K562 (cell line): ENCODE measurements around the gene TSPAN12. TPM values are rescaled to one million over a fixed set of nuclear protein-coding genes. Genes with fewer than 3 reads are reported as not detected.

Source experiments
- CBX8 ChIP-seq: fragments of 200-600 bp; sonication (generic); IDR thresholded peaks from 2 replicates; pipeline ENCODE4 v1.6.1; 2012; ENCODE audit warnings: borderline replicate concordance, mixed run types, low read depth, mild to moderate bottlenecking, moderate library complexity, mixed read lengths, low read length, control low read depth, inconsistent platforms; ENCODE audit not compliant: poor library complexity, severe bottlenecking; ENCODE audit errors: extremely low read depth
- CREBBP ChIP-seq: IDR thresholded peaks from one replicate; pipeline ENCODE4 v1.6.1; 2012; ENCODE audit warnings: low read depth, mild to moderate bottlenecking, control low read depth, inconsistent platforms, low read length
- E2F5 ChIP-seq: sonication (generic); formaldehyde crosslinking; IDR thresholded peaks from 2 replicates; pipeline ENCODE4 v1.8.0; 2022; ENCODE audit warnings: mild to moderate bottlenecking, missing genetic modification reagents
- HNRNPLL ChIP-seq: fragments of 200-400 bp; formaldehyde crosslinking; IDR thresholded peaks from 2 replicates; pipeline ENCODE4 v1.6.1; 2017; ENCODE audit warnings: low read length, low read depth, mild to moderate bottlenecking; ENCODE audit not compliant: poor library complexity, severe bottlenecking
- KLF16 ChIP-seq: IDR thresholded peaks from 2 replicates; pipeline ENCODE4 v1.6.1; 2016; ENCODE audit warnings: antibody characterized with exemption
- MAZ ChIP-seq, 2 experiments: fragments of 450-650 bp in 1 of 2; sonication (generic) in 1 of 2; formaldehyde crosslinking; IDR thresholded peaks in 1 of 2; conservative IDR thresholded peaks in 1 of 2; 2 replicates each; pipeline versions ENCODE4 v1.4.0 to v1.5.0; 2020; ENCODE audit warnings: mild to moderate bottlenecking in 1 of 2, missing genetic modification reagents in 1 of 2
- NFXL1 ChIP-seq: fragments of 450-650 bp; formaldehyde crosslinking; IDR thresholded peaks from 2 replicates; pipeline ENCODE4 v1.4.0; 2021; ENCODE audit warnings: mild to moderate bottlenecking
- RAD21 ChIP-seq, 2 experiments: fragments of 250-450 bp in 1 of 2; fragments of 450-650 bp in 1 of 2; sonication (Bioruptor Pico) in 1 of 2; formaldehyde crosslinking in 1 of 2; IDR thresholded peaks in 1 of 2; conservative IDR thresholded peaks in 1 of 2; 2 replicates each; pipeline versions ENCODE4 v1.4.0 to v1.8.0; 2020 to 2022; ENCODE audit warnings: mild to moderate bottlenecking in 2 of 2, moderate library complexity in 1 of 2
- RBM15 ChIP-seq: fragments of 200-400 bp; formaldehyde crosslinking; IDR thresholded peaks from 2 replicates; pipeline ENCODE4 v1.6.1; 2018; ENCODE audit warnings: mild to moderate bottlenecking, low read length, moderate library complexity; ENCODE audit not compliant: insufficient read depth
- RFX5 ChIP-seq: IDR thresholded peaks from 2 replicates; pipeline ENCODE4 v1.6.1; 2011; ENCODE audit warnings: low read depth, mild to moderate bottlenecking, improper control_type of control experiment, low read length
- RHOXF2B ChIP-seq: fragments of 250-450 bp; sonication (Bioruptor Pico); conservative IDR thresholded peaks from 2 replicates; pipeline ENCODE4 v1.5.1; 2021
- SMARCA4 ChIP-seq: fragments of 450-650 bp; IDR thresholded peaks from 2 replicates; pipeline ENCODE4 v1.6.1; 2016
- TEAD1 ChIP-seq, 2 experiments: fragments of 450-650 bp in 1 of 2; sonication (generic) in 1 of 2; formaldehyde crosslinking; IDR thresholded peaks; 2 replicates each; pipeline versions ENCODE4 v1.4.0 to v1.8.0; 2020 to 2022; ENCODE audit warnings: mild to moderate bottlenecking in 2 of 2, missing genetic modification reagents in 1 of 2
- TFAP4 ChIP-seq: sonication (generic); formaldehyde crosslinking; IDR thresholded peaks from 2 replicates; pipeline ENCODE4 v1.8.0; 2022; ENCODE audit warnings: missing genetic modification reagents, mild to moderate bottlenecking, moderate library complexity, borderline replicate concordance
- ZFP36 ChIP-seq: fragments of 150-350 bp; IDR thresholded peaks from 2 replicates; pipeline ENCODE4 v1.6.1; 2018; ENCODE audit warnings: low read length, low read depth; ENCODE audit not compliant: partially characterized antibody
- ZNF384 ChIP-seq: IDR thresholded peaks from 2 replicates; pipeline ENCODE4 v1.6.1; 2012; ENCODE audit warnings: low read depth, low read length, improper control_type of control experiment
- polyA plus RNA-seq, 8 experiments: library from polyadenylated mRNA; depleted of rRNA in 4 of 8; stranded (reverse) in 5 of 8; unstranded in 3 of 8; fragments of >200 nt; fragmentation: Nextera tagmentation in 2 of 8; fragmentation: Illumina TruSeq in 1 of 8; extraction: Ambion mirVana in 2 of 8; extraction: Trizol in 1 of 8; gene quantifications; 2 replicates each; pipeline versions ENCODE4 v1.2.1 to v1.2.3, GENCODE V29; 2011 to 2014; ENCODE audit warnings: inconsistent platforms in 1 of 8, missing spikeins in 1 of 8
- total RNA-seq, 7 experiments: library from RNA; depleted of rRNA in 6 of 7; stranded (reverse); fragments of >200 nt in 6 of 7; fragmentation: Illumina TruSeq in 2 of 7; extraction: Trizol in 2 of 7; gene quantifications; 2 replicates each; pipeline versions ENCODE4 v1.2.1 to v1.2.3, GENCODE V29; 2011 to 2021; ENCODE audit warnings: low replicate concordance in 1 of 7
- TF ChIP-seq, protein P1 (sequence below), 2 experiments: IDR thresholded peaks; 2 replicates each; pipeline ENCODE4 v1.6.1; 2012; ENCODE audit warnings: improper control_type of control experiment in 2 of 2, low read depth in 2 of 2, low read length in 2 of 2, borderline replicate concordance in 1 of 2
- TF ChIP-seq, protein P2 (sequence below): IDR thresholded peaks from 2 replicates; pipeline ENCODE4 v1.6.1; 2011; ENCODE audit warnings: borderline replicate concordance, low read depth, mild to moderate bottlenecking, moderate library complexity, low read length; ENCODE audit not compliant: insufficient read depth, poor library complexity, severe bottlenecking

Gene TSPAN12
- total and polyA plus RNA-seq, 9 of the 15 experiments (the other 6 are each of a cell fraction or from before 2014, with no cell fraction given), result 0.13 to 1.7 (median 0.35) TPM; not detected in 1

- TF ChIP-seq, protein P1, sequence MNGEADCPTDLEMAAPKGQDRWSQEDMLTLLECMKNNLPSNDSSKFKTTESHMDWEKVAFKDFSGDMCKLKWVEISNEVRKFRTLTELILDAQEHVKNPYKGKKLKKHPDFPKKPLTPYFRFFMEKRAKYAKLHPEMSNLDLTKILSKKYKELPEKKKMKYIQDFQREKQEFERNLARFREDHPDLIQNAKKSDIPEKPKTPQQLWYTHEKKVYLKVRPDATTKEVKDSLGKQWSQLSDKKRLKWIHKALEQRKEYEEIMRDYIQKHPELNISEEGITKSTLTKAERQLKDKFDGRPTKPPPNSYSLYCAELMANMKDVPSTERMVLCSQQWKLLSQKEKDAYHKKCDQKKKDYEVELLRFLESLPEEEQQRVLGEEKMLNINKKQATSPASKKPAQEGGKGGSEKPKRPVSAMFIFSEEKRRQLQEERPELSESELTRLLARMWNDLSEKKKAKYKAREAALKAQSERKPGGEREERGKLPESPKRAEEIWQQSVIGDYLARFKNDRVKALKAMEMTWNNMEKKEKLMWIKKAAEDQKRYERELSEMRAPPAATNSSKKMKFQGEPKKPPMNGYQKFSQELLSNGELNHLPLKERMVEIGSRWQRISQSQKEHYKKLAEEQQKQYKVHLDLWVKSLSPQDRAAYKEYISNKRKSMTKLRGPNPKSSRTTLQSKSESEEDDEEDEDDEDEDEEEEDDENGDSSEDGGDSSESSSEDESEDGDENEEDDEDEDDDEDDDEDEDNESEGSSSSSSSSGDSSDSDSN (IDR thresholded peaks at IDR 0.05; ENCODE audit: borderline replicate concordance in 1 of 2, low read depth in 2 of 2, low read length in 2 of 2), result 0 out of 4 replicates have a peak, but pooled peaks of 1 of the 2 experiments have one; percentile 34
- TF ChIP-seq CREBBP (no peak), MAZ (CRISPR knock-in tag; conservative IDR thresholded peaks at IDR 0.05 in 1 of 2, IDR thresholded peaks at IDR 0.05 in 1 of 2) (peak in 1 of 2 experiments; percentile 58; a peak in 3 of 4 replicates), RFX5 (no peak), RBM15 (no peak), CBX8 (no peak), TFAP4 (CRISPR knock-in tag) (peak; percentile 58; the same call in 1 of the 2 replicates), TEAD1 (CRISPR knock-in tag; IDR thresholded peaks at IDR 0.05) (0 out of 4 replicates have a peak, but pooled peaks have one; percentile 4 to 26), ZNF384 (peak; percentile 5; the same call in 1 of the 2 replicates), SMARCA4 (no peak), E2F5 (CRISPR knock-in tag) (0 out of 2 replicates have a peak, but pooled peaks have one; percentile 28), NFXL1 (CRISPR knock-in tag) (no peak), HNRNPLL (peak; percentile 27), ZFP36 (peak; percentile 8), RAD21 (CRISPR knock-in tag; conservative IDR thresholded peaks at IDR 0.05 in 1 of 2, IDR thresholded peaks at IDR 0.05 in 1 of 2) (peak; percentile 77 to 92), KLF16 (peak; percentile 32; the same call in 1 of the 2 replicates), RHOXF2B (CRISPR knock-in tag) (no peak)
- TF ChIP-seq, protein P2, sequence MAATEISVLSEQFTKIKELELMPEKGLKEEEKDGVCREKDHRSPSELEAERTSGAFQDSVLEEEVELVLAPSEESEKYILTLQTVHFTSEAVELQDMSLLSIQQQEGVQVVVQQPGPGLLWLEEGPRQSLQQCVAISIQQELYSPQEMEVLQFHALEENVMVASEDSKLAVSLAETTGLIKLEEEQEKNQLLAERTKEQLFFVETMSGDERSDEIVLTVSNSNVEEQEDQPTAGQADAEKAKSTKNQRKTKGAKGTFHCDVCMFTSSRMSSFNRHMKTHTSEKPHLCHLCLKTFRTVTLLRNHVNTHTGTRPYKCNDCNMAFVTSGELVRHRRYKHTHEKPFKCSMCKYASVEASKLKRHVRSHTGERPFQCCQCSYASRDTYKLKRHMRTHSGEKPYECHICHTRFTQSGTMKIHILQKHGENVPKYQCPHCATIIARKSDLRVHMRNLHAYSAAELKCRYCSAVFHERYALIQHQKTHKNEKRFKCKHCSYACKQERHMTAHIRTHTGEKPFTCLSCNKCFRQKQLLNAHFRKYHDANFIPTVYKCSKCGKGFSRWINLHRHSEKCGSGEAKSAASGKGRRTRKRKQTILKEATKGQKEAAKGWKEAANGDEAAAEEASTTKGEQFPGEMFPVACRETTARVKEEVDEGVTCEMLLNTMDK, result peak; percentile 58
Observed at GRCh38 chr7:120792091-120792860, 65.7 kb downstream of the TSPAN12 start (continued).
